IMR-90 (cell line): ENCODE results near the gene OTOR. TPM values are rescaled to one million over a fixed set of nuclear protein-coding genes. Genes with fewer than 3 reads are reported as not detected.

Experiments
- ATAC-seq: fragments of 200-7000 bp; cut with Tn5 transposase; 2 replicates; pipeline ENCODE4 v1.9.1; 2020; ENCODE audit warnings: low read depth, mild to moderate bottlenecking, moderate library complexity
- BruUV-seq: library from RNA; stranded (reverse); fragments of 400-500 nt; replicated peaks from 2 replicates; lab custom pipeline; 2021; lab: Mats Ljungman, UMichigan
- CTCF ChIA-PET: fragments of 300-600 bp; formaldehyde crosslinking; extraction: SDS; loops from one replicate; lab custom pipeline; 2021; ENCODE audit warnings: antibody characterized with exemption; lab: Yijun Ruan, JAX
- POLR2A ChIA-PET: fragments of 300-600 bp; sonication (Branson Sonifier 250); formaldehyde crosslinking; loops from one replicate; lab custom pipeline; 2022; ENCODE audit warnings: antibody characterized with exemption; ENCODE audit not compliant: unreplicated experiment; lab: Charles Lee
- DNase-seq: peaks from one replicate; pipeline ENCODE4 v3.0.0; 2013
- H2AFZ ChIP-seq: replicated peaks from 2 replicates; pipeline ENCODE3; 2013; ENCODE audit warnings: low read length, mild to moderate bottlenecking; ENCODE audit not compliant: poor library complexity
- H2AK5ac ChIP-seq: 2 replicates; pipeline ENCODE4 v1.6.1; 2013; ENCODE audit warnings: low read depth, low read length, inconsistent platforms
- H2AK9ac ChIP-seq: replicated peaks from 2 replicates; pipeline ENCODE3; 2013; ENCODE audit warnings: mild to moderate bottlenecking, low read depth, low read length, moderate library complexity; ENCODE audit not compliant: poor library complexity
- H2BK120ac ChIP-seq: 2 replicates; pipeline ENCODE4 v1.6.1; 2013; ENCODE audit warnings: low read depth, low read length, inconsistent platforms
- H2BK15ac ChIP-seq: 3 replicates; pipeline ENCODE4 v1.6.1; 2013; ENCODE audit warnings: low read depth, low read length, inconsistent platforms
- H2BK20ac ChIP-seq: 2 replicates; pipeline ENCODE4 v1.6.1; 2013; ENCODE audit warnings: low read depth, mild to moderate bottlenecking, inconsistent platforms, low read length, moderate library complexity
- H2BK5ac ChIP-seq: 2 replicates; pipeline ENCODE4 v1.6.1; 2013; ENCODE audit warnings: mild to moderate bottlenecking, low read depth, low read length, inconsistent platforms; ENCODE audit not compliant: poor library complexity, severe bottlenecking
- H3K14ac ChIP-seq: replicated peaks from 2 replicates; pipeline ENCODE4 v1.6.1; 2013; ENCODE audit warnings: low read depth, low read length, inconsistent platforms
- H3K18ac ChIP-seq: 2 replicates; pipeline ENCODE4 v1.6.1; 2013; ENCODE audit warnings: low read depth, low read length, control low read depth
- H3K23ac ChIP-seq: 2 replicates; pipeline ENCODE4 v1.6.1; 2013; ENCODE audit warnings: low read depth, low read length, inconsistent platforms
- H3K27ac ChIP-seq: 2 replicates; pipeline ENCODE4 v1.5.1; 2013; ENCODE audit warnings: mild to moderate bottlenecking, control low read depth, low read length; ENCODE audit not compliant: insufficient read depth
- H3K27me3 ChIP-seq: 2 replicates; pipeline ENCODE4 v1.6.1; 2013; ENCODE audit warnings: low read length; ENCODE audit not compliant: control insufficient read depth, insufficient read depth
- H3K36me3 ChIP-seq: 2 replicates; pipeline ENCODE4 v1.6.1; 2013; ENCODE audit warnings: low read length, mixed read lengths; ENCODE audit not compliant: control insufficient read depth, insufficient read depth
- H3K4ac ChIP-seq: 2 replicates; pipeline ENCODE4 v1.6.1; 2013; ENCODE audit warnings: low read depth, low read length, inconsistent platforms
- H3K4me1 ChIP-seq: 2 replicates; pipeline ENCODE4 v1.6.1; 2013; ENCODE audit warnings: low read length, mixed read lengths; ENCODE audit not compliant: control insufficient read depth, insufficient read depth
- H3K4me2 ChIP-seq: 2 replicates; pipeline ENCODE4 v1.6.1; 2013; ENCODE audit warnings: low read depth, mild to moderate bottlenecking, control low read depth, low read length, moderate library complexity
- H3K4me3 ChIP-seq: 2 replicates; pipeline ENCODE4 v1.5.1; 2013; ENCODE audit warnings: low read depth, mild to moderate bottlenecking, control low read depth, low read length, moderate library complexity; ENCODE audit not compliant: insufficient read depth
- H3K56ac ChIP-seq: 2 replicates; pipeline ENCODE4 v1.6.1; 2013; ENCODE audit warnings: low read length, inconsistent platforms; ENCODE audit not compliant: insufficient read depth; ENCODE audit errors: extremely low read depth
- H3K79me1 ChIP-seq, 2 experiments: 2 replicates each; pipeline ENCODE4 v1.6.1; 2013; ENCODE audit warnings: low read length in 2 of 2, inconsistent platforms in 1 of 2, low read depth in 1 of 2
- H3K9ac ChIP-seq: 2 replicates; pipeline ENCODE4 v1.6.1; 2013; ENCODE audit warnings: low read depth, low read length, control low read depth
- H3K9me1 ChIP-seq: 2 replicates; pipeline ENCODE4 v1.6.1; 2013; ENCODE audit warnings: low read length, inconsistent platforms; ENCODE audit not compliant: insufficient read depth
- H3K9me3 ChIP-seq: 2 replicates; pipeline ENCODE4 v1.6.1; 2013; ENCODE audit warnings: low read length; ENCODE audit not compliant: control insufficient read depth, insufficient read depth
- H4K20me1 ChIP-seq: 2 replicates; pipeline ENCODE4 v1.6.1; 2013; ENCODE audit warnings: low read length, inconsistent platforms; ENCODE audit not compliant: insufficient read depth
- H4K5ac ChIP-seq: 2 replicates; pipeline ENCODE4 v1.6.1; 2013; ENCODE audit warnings: mild to moderate bottlenecking, low read depth, low read length, control low read depth
- H4K8ac ChIP-seq, 2 experiments: 2 replicates each; pipeline ENCODE4 v1.6.1; 2013; ENCODE audit warnings: low read depth in 2 of 2, low read length in 2 of 2, control low read depth in 1 of 2, inconsistent platforms in 1 of 2
- H4K91ac ChIP-seq: 2 replicates; pipeline ENCODE4 v1.6.1; 2013; ENCODE audit warnings: low read depth, low read length, inconsistent platforms; ENCODE audit not compliant: insufficient read depth
- BHLHE40 ChIP-seq: fragments of 150-350 bp; IDR thresholded peaks from 2 replicates; pipeline ENCODE4 v1.6.1; 2016; ENCODE audit warnings: mild to moderate bottlenecking, low read depth, low read length
- CEBPB ChIP-seq: IDR thresholded peaks from 2 replicates; pipeline ENCODE4 v1.6.1; 2012; ENCODE audit warnings: low read depth, low read length, improper control_type of control experiment
- CHD1 ChIP-seq: IDR thresholded peaks from 2 replicates; pipeline ENCODE4 v1.6.1; 2012; ENCODE audit warnings: low read depth, low read length, improper control_type of control experiment
- FOS ChIP-seq: fragments of 150-350 bp; IDR thresholded peaks from 2 replicates; pipeline ENCODE4 v1.6.1; 2016; ENCODE audit warnings: low read depth, low read length
- MAFK ChIP-seq: IDR thresholded peaks from 2 replicates; pipeline ENCODE4 v1.6.1; 2012; ENCODE audit warnings: low read depth, low read length, improper control_type of control experiment
- MAZ ChIP-seq: IDR thresholded peaks from 2 replicates; pipeline ENCODE4 v1.6.1; 2012; ENCODE audit warnings: low read depth, mild to moderate bottlenecking, low read length, improper control_type of control experiment, moderate library complexity, borderline replicate concordance
- MXI1 ChIP-seq: IDR thresholded peaks from 2 replicates; pipeline ENCODE4 v1.6.1; 2012; ENCODE audit warnings: low read depth, mild to moderate bottlenecking, low read length, moderate library complexity, borderline replicate concordance
- NFE2L2 ChIP-seq: fragments of 150-350 bp; IDR thresholded peaks from 2 replicates; pipeline ENCODE4 v1.6.1; 2016; ENCODE audit warnings: low read depth, mild to moderate bottlenecking, low read length
- POLR2A ChIP-seq: IDR thresholded peaks from 2 replicates; pipeline ENCODE4 v1.6.1; 2012; ENCODE audit warnings: mild to moderate bottlenecking, low read depth, low read length
- RAD21 ChIP-seq: IDR thresholded peaks from 2 replicates; pipeline ENCODE4 v1.6.1; 2012; ENCODE audit warnings: low read length, improper control_type of control experiment
- RCOR1 ChIP-seq: IDR thresholded peaks from 2 replicates; pipeline ENCODE4 v1.6.1; 2012; ENCODE audit warnings: mild to moderate bottlenecking, low read length, improper control_type of control experiment; ENCODE audit not compliant: insufficient replicate concordance
- RFX5 ChIP-seq: IDR thresholded peaks from 2 replicates; pipeline ENCODE4 v1.8.0; 2012; ENCODE audit warnings: low read depth, mild to moderate bottlenecking, low read length, moderate library complexity
- SMC3 ChIP-seq: fragments of 150-350 bp; IDR thresholded peaks from 2 replicates; pipeline ENCODE4 v1.6.1; 2016; ENCODE audit warnings: low read depth, mild to moderate bottlenecking, antibody characterized with exemption, low read length, moderate library complexity
- USF2 ChIP-seq: fragments of 150-350 bp; IDR thresholded peaks from 2 replicates; pipeline ENCODE4 v1.6.1; 2017; ENCODE audit warnings: mild to moderate bottlenecking, antibody characterized with exemption, low read length, low read depth
- WGBS, 2 experiments: methylation state at CpG; one replicate each; pipeline versions ENCODE4 v1.1.5 to v1.1.7; 2013; ENCODE audit warnings: missing lambda C conversion rate in 2 of 2; ENCODE audit not compliant: insufficient read length in 1 of 2; ENCODE audit errors: extremely low coverage in 2 of 2; 5-methylcytosine and 5-hydroxymethylcytosine counted together
- dilution Hi-C: fragments of 300-500 bp; cut with HindIII; formaldehyde crosslinking; loops from one replicate; pipeline ENCODE4 v1.14.3; 2018; ENCODE audit warnings: low sequenced_read_pairs; ENCODE audit not compliant: unreplicated experiment
- in situ Hi-C: fragments of 300-500 bp; cut with MboI; formaldehyde crosslinking; loops from 3 replicates; pipeline ENCODE4 v1.14.3; 2019; ENCODE audit warnings: low sequenced_read_pairs, inconsistent platforms, mixed read lengths
- intact Hi-C: fragments of 100-400 bp; cut with micrococcal nuclease; formaldehyde crosslinking; loops from 2 replicates; pipeline ENCODE4 v1.10.0; 2022
- polyA plus RNA-seq, 3 experiments: library from polyadenylated mRNA; depleted of rRNA; stranded (reverse); fragments of >200 nt; gene quantifications; 2 replicates each; pipeline ENCODE4 v1.2.3, GENCODE V29; 2012; ENCODE audit warnings: low replicate concordance in 1 of 3
- total RNA-seq: library from RNA; depleted of rRNA; stranded (reverse); fragments of >200 nt; gene quantifications from 2 replicates; pipeline ENCODE4 v1.2.3, GENCODE V29; 2012
- TF ChIP-seq, protein P1 (sequence below): conservative IDR thresholded peaks from 2 replicates; pipeline ENCODE4 v1.5.1; 2012; ENCODE audit warnings: mild to moderate bottlenecking, low read depth, low read length, improper control_type of control experiment
- TF ChIP-seq, protein P2 (sequence below): fragments of 150-350 bp; IDR thresholded peaks from 2 replicates; pipeline ENCODE4 v1.6.1; 2016; ENCODE audit warnings: low read depth, mild to moderate bottlenecking, low read length, moderate library complexity, borderline replicate concordance

Gene OTOR
- total and polyA plus RNA-seq, 2 of the 4 experiments (the other 2 are of a cell fraction), result not detected

- no peak overlapping the region for H3K18ac ChIP-seq
- ATAC-seq, result no peak
- WGBS, 2 experiments, result no CpG with 5 or more reads among the region's 1 CpG
- DNase-seq, result no peak
- H2BK15ac ChIP-seq, result no peak overlapping the region
- no peaks in the 10 kb centered on the region for H3K4me1 ChIP-seq
- H3K9ac ChIP-seq, result no peak overlapping the region
- H3K9me3 ChIP-seq, result no peaks in the 10 kb centered on the region
- H3K27me3 ChIP-seq, result peaks cover 3% of the 10 kb centered on the region
- no peak overlapping the region for H4K91ac ChIP-seq
- no peak overlapping the region for H3K14ac ChIP-seq
- TF ChIP-seq MAFK (no peak), SMC3 (no peak), RCOR1 (no peak), USF2 (no peak), RAD21 (no peak), RFX5 (no peak), CEBPB (no peak), FOS (no peak), NFE2L2 (no peak), MAZ (no peak), BHLHE40 (no peak), CHD1 (no peak), POLR2A (no peak), MXI1 (no peak)
- TF ChIP-seq, protein P1, sequence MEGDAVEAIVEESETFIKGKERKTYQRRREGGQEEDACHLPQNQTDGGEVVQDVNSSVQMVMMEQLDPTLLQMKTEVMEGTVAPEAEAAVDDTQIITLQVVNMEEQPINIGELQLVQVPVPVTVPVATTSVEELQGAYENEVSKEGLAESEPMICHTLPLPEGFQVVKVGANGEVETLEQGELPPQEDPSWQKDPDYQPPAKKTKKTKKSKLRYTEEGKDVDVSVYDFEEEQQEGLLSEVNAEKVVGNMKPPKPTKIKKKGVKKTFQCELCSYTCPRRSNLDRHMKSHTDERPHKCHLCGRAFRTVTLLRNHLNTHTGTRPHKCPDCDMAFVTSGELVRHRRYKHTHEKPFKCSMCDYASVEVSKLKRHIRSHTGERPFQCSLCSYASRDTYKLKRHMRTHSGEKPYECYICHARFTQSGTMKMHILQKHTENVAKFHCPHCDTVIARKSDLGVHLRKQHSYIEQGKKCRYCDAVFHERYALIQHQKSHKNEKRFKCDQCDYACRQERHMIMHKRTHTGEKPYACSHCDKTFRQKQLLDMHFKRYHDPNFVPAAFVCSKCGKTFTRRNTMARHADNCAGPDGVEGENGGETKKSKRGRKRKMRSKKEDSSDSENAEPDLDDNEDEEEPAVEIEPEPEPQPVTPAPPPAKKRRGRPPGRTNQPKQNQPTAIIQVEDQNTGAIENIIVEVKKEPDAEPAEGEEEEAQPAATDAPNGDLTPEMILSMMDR, result no peak
- TF ChIP-seq, protein P2, sequence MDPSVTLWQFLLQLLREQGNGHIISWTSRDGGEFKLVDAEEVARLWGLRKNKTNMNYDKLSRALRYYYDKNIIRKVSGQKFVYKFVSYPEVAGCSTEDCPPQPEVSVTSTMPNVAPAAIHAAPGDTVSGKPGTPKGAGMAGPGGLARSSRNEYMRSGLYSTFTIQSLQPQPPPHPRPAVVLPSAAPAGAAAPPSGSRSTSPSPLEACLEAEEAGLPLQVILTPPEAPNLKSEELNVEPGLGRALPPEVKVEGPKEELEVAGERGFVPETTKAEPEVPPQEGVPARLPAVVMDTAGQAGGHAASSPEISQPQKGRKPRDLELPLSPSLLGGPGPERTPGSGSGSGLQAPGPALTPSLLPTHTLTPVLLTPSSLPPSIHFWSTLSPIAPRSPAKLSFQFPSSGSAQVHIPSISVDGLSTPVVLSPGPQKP, result no peak
- no peaks in the 10 kb centered on the region for H4K20me1 ChIP-seq
- H2AK9ac ChIP-seq, result no peak overlapping the region
- in situ Hi-C loops, result no loop called here
- intact Hi-C loops, result no loop called here
- no peak overlapping the region for H4K8ac ChIP-seq
- dilution Hi-C loops, result no loop called here
- CTCF ChIA-PET, result no interaction called here
- H4K5ac ChIP-seq, result no peak overlapping the region
- no TSS peak for BruUV-seq
- no peak overlapping the region for H3K4ac ChIP-seq
- no peak overlapping the region for H3K56ac ChIP-seq
- no peak overlapping the region for H3K4me3 ChIP-seq
- H2BK5ac ChIP-seq, result no peak overlapping the region
- H2BK120ac ChIP-seq, result no peak overlapping the region
- no peaks in the 10 kb centered on the region for H3K79me1 ChIP-seq
- H3K9me1 ChIP-seq, result no peaks in the 10 kb centered on the region
- H3K4me2 ChIP-seq, result no peak overlapping the region
- no peak overlapping the region for H2AK5ac ChIP-seq
- H2BK20ac ChIP-seq, result no peak overlapping the region
- POLR2A ChIA-PET, result no interaction called here
- no peak overlapping the region for H3K23ac ChIP-seq
- no peak overlapping the region for H2AFZ ChIP-seq
- H3K36me3 ChIP-seq, result no peaks in the 10 kb centered on the region
- H3K27ac ChIP-seq, result no peak overlapping the region
These were observed 28.7 kb upstream of the OTOR start for GRCh38 chr20:16719421-16719820.
